Measurements from ENCODE around the gene SLC39A11.

Gene SLC39A11

DNA sequence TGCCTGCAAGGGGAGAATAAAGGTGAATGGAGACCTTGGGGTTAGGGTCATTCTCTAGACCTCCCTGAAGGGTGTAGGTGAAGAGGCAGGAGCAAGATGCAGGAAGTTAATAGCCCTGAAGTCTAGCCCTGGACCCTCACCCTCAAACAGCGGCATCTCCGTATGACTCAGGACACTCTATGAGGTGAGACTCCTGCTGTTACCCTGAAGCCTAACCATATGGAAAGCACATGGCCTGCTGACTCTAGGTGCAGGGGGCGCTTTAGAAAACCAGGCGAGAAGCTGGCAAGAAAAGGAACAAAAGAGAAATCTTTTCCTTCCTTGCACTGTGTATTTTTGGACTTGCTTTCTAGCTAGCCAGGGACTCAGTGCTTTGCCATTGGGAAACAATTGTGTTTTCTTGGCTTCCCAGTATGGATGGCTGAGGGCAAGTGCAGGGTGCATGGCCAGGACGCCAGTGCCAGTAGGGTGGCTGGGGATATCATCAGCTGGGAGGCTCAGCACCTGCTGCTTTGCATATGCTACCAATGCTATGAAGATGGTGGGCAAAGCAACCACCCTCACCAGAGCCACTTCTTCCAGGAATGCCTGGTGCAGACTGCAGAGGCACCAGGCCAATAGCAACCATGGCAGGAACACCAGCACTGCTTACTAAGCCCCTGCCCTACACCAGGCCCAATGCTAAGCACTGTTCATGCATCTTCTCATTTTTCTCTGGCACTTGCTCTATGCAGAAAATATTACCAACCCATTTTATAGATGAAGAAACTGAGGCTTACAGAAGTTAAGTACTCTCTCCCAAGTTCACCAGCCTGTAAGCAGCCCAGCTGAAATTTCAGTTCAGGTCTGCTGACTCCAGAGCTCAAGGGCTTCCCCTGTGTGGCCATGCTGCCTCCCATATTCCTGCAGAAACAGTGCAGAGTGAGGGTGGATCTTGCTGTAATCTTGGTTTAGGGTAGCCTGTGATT, 425.1 kb downstream of the SLC39A11 start:
- no peak overlapping the region for H3K4me3 ChIP-seq
- DNase-seq (ENCODE audit: low spot score): no peak
- H3K27ac ChIP-seq: no peak overlapping the region
- TF ChIP-seq CTCF (IDR thresholded peaks at IDR 0.05): no peak

DNA sequence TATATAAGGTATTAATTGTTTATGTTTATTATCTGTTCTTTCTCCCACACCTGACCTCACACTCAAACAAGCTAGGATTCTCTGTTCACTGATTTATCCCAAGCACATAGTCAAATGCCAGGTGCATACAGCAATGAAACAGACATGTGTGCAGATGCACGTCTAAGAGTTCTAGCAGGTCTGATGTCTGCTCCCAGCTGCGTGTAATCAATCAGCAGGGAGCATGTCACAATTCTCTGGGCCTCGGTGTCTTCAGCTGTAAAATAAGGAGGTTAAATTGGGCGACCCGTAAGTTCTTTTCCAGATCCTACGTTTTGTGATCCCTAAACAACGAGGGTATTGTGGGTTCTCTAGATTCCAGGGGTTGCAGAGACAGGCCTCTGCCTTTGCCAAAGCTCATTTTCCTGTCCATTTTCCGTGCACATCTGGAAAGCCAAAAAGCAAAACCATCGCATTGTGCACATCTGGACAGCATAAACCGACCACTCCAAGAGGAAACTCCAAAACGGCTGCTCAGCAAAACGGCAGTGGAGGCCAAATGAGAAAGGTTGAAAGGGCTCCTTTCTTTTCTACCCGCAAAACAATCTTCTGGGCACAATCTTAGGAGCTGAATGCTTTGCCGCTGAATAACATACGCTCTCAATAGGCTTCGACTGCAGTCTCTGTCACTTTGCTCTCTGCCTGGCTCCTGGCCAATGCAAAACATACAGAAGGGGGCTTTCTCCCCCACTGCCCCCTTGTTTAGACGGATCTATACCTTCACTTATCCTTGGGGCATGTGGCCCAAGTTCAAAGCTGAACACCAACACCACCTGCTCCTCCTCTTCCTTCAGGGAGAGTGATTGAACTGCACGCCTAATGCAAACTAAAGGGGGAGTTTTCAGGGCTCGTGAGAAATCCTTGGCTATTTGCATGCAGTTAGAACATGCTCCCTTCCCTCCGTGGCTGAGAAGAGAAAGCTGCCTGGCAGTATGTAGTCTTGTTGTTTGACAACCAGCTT, 426.3 kb downstream of the SLC39A11 start:
- Histone ChIP-seq H3K4me3 (no peak overlapping the region), H3K27ac (no peak overlapping the region)
- no peak for DNase-seq (ENCODE audit: low spot score)
- TF ChIP-seq CTCF (IDR thresholded peaks at IDR 0.05): no peak

DNA sequence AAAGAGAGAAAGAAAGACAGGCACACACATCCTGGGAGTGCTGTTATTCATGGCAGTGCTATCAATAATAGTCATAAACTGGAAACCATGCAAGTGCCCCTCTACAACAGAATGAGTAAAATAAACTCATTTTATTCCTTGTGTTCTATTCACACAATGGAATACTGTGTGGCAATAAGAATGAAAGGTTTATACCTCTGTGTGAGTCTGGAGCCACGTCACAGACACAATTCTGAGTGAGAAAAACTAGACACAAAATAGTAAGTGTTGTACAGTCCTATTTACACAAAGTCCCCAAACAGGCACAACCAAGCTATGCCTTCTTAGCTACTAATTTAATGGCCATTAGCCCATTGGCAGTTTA, 429.7 kb downstream of the SLC39A11 start:
- no peak for DNase-seq (ENCODE audit: low spot score)
- Histone ChIP-seq H3K27ac (no peak overlapping the region), H3K4me3 (no peak overlapping the region)
- TF ChIP-seq CTCF (IDR thresholded peaks at IDR 0.05): no peak

DNA sequence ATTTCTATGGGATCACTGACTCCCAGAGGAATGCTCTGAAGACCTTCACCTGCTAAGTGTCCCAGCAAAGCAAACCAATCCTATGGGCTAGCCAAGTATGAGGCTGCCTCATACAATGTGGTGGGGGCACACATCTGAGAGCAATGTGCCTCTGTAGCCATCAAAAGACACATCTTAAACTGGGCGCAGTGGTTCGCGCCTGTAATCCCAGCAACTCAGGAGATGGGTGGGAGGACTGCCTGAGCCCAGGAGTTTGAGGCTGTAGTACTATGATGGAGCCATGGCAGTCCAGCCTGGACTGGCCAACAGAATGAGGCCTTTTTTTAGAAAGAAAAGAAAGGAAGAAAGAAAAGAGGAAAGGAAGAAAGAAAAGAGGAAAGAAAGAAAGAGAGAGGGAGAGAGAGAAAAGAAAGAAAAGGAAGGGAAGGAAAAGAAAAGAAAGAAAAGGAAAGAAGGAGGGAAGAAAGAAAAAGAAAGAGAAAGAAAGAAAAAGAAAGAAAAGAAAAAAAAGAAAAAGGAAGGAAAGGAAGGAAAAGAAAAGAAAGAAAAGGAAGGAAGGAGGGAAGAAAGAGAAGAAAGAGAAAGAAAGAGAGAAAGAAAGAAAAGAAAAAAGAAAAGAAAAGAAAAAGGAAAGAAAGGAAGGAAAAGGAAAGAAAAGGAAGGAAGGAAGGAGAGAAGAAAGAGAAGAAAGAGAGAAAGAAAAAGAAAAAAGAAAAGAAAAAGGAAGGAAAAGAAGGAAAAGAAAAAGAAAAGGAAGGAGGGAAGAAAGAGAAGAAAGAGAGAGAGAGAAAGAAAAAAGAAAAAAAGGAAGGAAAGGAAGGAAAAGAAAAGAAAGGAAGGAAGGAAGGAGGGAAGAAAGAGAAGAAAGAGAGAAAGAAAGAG, 430.3 kb downstream of the SLC39A11 start:
- DNase-seq (ENCODE audit: low spot score): no peak
- no peak overlapping the region for H3K4me3 ChIP-seq
- no peak overlapping the region for H3K27ac ChIP-seq
- TF ChIP-seq CTCF (IDR thresholded peaks at IDR 0.05): no peak

DNA sequence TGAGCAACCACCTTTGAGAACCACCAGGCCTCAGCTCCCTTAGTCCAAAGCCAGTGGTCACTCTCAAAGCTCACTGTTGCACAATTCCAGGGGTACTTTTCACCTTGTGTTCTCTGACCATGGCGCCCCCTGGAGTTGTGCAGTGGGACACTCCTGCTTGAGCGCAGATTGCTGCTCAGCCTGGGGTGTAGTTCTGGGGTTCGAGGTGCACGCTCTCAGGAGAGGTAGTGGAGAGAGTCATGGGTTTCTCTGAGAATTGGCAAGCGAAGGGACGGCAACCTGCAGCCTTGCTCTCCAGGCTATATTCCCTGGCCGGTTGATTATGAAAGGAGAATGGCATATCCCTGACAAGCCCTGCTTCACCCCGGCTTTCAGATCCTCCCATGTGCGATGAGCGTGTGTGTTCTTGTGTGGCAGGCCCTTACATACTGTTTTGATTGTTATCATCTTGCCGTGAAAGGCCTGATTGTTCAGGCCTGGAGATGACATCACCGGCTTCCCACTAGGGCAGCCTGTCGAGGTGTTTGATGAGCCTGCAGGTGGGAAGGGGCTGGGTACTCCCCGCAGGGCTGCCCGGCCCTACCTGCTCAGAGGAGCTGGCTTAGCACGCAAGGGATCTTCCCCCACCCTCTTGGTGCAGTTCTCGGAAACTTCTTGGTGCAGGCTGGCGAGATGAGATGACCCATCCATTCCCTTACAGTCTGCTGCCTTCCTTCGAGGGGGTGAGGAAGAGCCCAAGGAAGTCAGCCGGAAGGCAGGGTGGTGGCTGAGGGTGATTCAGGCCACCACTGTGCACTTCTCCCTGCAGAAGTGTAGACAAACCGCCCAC, 431.2 kb downstream of the SLC39A11 start:
- no peak for TF ChIP-seq CTCF (IDR thresholded peaks at IDR 0.05)
- Histone ChIP-seq H3K4me3 (no peak overlapping the region), H3K27ac (no peak overlapping the region)
- no peak for DNase-seq (ENCODE audit: low spot score)

Measured in coronary artery (tissue), 2 donors.